GM10266 (cell line): Measurements from ENCODE around the gene GAS7.
A peak's percentile ranks its signal among the peaks of the same experiment; 100 is the strongest.

Experiments
- DNase-seq: peaks from one replicate; pipeline ENCODE4 v3.0.0; 2012; ENCODE audit errors: extremely low spot score
- TF ChIP-seq, protein P1 (sequence below): IDR thresholded peaks from 2 replicates; pipeline ENCODE4 v1.5.1; 2012; ENCODE audit warnings: mild to moderate bottlenecking, low read depth; ENCODE audit not compliant: control insufficient read depth, insufficient read depth; ENCODE audit errors: missing control alignments

The GAS7 gene

DNA sequence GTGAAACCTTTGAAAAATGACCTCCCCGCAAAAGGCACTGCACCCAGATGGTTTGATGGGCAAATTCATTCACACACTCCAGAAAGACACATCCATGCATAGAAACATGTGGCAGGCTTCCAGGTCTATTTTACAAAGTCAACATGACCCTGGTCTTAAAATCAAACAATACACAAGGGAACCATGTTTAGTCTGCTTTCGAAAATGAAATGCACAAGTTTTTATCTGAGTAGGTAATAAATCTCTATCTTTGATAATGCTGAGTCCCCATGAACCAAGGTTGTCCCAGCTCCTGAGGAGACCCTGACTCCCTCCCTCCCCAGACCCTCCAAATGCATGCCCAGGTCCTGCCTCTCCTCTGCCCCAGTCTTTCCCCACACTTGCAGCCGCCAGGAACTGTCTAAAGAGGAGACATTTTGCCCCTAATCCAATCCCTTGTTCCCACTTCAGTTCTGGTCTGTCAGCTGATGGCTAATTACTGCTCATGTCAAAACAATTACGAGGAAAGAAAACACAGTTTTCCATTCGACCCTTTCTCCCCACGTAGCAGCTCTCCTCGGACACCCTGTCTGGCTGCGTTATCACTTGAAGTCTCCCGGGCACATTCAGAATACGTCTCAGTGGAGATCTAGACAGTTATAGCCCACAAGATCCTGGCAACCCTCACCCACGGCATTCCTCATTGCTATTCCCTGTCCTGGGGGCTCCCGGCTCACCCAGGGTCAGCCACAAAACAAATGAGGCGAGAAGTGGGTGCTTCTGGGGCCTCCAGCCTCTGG, 224.5 kb downstream of the GAS7 start:
- DNase-seq = no peak
- TF ChIP-seq, protein P1, sequence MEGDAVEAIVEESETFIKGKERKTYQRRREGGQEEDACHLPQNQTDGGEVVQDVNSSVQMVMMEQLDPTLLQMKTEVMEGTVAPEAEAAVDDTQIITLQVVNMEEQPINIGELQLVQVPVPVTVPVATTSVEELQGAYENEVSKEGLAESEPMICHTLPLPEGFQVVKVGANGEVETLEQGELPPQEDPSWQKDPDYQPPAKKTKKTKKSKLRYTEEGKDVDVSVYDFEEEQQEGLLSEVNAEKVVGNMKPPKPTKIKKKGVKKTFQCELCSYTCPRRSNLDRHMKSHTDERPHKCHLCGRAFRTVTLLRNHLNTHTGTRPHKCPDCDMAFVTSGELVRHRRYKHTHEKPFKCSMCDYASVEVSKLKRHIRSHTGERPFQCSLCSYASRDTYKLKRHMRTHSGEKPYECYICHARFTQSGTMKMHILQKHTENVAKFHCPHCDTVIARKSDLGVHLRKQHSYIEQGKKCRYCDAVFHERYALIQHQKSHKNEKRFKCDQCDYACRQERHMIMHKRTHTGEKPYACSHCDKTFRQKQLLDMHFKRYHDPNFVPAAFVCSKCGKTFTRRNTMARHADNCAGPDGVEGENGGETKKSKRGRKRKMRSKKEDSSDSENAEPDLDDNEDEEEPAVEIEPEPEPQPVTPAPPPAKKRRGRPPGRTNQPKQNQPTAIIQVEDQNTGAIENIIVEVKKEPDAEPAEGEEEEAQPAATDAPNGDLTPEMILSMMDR = no peak

DNA sequence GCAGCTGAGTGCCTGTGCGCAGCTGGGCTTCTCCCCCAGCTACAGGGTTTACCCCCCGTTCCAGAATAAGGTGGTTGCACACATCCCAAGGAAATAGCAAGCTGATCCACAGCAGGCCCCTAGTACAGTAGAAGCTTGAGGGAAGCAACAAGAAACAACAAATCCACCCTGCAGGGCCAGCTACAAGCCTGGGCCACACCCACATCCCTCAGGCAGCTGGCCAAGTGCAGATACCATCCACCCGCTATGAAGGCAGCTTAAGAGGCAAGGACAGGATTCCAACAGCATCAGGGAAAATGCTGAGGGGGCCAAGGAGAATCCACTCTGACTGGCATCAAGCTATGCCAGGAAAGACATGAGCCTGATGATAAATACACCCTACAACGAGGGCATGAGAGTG, 226.4 kb downstream of the GAS7 start:
- TF ChIP-seq, protein P1 = no peak
- no peak for DNase-seq

DNA sequence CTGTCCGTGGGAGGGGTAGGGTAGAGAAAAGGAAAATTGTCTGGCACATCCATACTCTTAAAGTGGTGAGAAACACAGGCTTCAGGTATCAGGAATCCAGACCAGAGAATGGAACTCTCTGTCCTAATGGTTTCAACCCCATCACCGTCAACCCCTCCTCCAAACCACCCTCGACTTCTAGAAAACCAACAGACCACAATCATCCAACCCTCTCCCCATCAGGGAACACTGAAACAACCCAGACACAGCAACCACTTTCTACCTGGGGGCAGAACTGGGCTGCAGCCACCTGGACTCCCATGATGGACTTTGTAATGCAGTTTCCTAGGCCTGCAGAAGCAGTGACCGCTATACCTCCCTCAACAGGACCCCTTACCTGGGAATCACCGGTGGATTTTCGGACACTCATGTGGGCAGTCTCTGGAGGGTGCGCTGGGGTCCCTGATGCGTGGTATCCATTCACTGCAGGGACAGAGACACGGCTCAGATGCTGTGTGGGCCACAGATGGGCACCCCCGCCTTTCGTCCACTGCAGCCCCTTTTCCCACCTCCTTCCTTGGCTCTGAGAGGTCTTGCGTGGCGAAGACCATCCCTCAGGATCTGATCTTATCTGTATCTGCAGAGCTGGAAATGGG, 229.0 kb downstream of the GAS7 start:
- TF ChIP-seq, protein P1 = no peak
- no peak for DNase-seq

DNA sequence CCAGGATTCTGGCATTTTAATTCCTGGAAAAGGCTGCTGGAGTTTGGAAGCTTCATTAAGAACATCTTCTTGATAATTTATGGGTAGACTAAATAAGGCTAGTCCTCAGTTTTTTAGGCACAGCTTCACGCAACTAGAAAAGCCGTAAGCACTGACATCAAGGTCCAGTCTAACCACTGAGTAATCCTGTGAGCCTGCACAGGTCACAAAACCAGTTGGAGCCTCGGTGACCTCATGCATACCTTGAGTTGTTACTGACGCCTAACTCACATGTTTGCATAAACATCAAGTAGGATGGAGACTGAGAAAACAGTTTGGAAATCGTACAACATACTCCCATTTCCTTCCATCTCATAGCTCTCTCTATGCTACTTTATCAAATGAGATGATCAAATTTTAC, 229.5 kb downstream of the GAS7 start:
- TF ChIP-seq, protein P1 = no peak
- DNase-seq = no peak

DNA sequence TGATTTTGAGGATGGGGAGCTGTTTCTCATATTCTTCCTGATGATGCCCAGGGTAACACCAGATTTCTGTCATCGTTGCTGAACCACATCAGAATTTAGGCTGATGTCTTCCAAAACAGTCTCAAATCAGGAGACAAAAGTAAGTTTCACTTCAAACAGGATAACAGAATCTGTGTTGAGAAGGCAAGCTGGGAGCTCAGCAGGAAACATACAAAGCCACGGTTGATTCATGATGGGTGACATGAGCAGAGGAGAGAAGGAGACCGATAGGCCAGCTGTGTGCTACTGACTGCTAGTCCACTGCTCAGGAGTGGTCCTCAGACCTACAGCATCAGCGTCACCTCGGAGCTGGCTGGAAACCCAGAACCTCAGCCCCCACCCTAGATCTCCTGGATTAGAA, 230.4 kb downstream of the GAS7 start:
- TF ChIP-seq, protein P1 = no peak
- no peak for DNase-seq

DNA sequence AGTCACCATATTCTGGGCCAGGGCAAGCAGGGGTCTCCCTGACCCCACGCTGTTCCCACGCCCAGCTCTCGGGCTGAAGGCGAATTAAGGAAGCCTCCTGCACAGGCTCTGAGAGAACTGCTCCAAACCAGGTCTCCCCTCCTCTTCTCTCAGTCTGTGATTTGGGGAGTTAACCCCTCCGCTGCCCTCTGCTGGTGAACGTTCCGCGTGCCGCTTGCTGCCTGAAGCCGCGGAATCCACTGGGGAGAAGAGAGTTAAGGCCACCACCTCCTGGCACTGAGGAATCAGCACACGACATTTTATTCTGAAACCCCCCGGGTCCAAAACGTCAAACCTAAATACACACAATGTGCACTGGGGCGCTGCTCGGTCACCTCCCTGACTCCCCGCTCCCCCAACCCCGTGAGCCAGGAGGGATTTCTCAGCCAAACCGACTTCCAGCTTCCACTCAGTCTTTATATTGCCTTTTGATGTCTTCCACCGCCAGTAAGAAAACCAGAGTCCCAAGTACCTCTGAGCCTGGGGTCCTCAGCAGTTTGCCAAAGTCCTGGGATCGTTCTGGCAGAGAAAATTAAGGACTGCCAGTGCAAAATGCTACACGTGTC, 238.9 kb downstream of the GAS7 start:
- TF ChIP-seq, protein P1 = peak; percentile 65
- peak; percentile 68 for DNase-seq

DNA sequence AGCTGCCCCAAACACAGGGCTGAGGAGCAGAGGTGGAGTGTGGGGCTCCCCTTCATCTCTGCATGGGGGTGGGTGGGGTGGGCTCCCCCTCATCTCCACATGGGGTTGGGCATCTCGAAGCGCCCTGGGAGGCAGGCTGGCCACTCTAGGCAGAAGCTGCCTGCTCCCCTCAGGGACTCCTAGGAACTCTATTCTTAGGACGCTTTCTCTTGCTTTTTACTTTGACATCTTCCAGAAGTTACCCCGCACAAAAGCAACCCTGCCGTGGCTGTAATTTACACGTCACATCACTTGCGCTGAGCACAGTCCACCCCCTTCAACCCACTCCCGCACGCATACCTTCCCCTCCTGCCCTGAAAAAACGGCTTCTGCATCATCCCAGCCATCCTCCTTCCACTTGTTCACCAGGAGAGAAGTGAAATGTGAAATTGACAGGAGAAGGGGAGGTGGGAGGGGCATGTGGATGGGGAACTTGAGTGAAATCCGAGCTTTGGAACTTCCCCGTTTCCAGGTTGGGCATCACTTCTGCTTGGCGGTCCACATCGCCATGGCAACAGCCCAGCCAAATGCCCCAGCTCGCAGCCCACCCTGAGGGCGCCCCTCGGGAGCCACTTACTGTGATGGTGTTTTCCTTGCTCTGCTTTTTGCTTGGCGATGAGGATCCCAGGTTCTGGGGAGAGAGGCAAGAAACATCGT, 239.7 kb downstream of the GAS7 start:
- no peak for DNase-seq
- TF ChIP-seq, protein P1 = no peak
